GM10248 (cell line): ENCODE measurements around the gene CACNA1C.

Source experiments
- CTCF ChIA-PET: fragments of 300-600 bp; sonication (Branson Sonifier 250); formaldehyde crosslinking; extraction: SDS; loops from one replicate; lab custom pipeline; 2021; ENCODE audit warnings: antibody characterized with exemption; lab: Yijun Ruan, JAX
- POLR2A ChIA-PET: fragments of 350-650 bp; sonication (Branson Sonifier 250); formaldehyde crosslinking; extraction: SDS; loops from one replicate; lab custom pipeline; 2020; ENCODE audit warnings: antibody characterized with exemption; lab: Yijun Ruan, JAX
- DNase-seq: peaks from one replicate; pipeline ENCODE4 v3.0.0; 2012; ENCODE audit errors: extremely low spot score
- TF ChIP-seq, protein P1 (sequence below): IDR thresholded peaks from 2 replicates; pipeline ENCODE4 v1.5.1; 2012; ENCODE audit warnings: mild to moderate bottlenecking, low read depth; ENCODE audit errors: extremely low read depth, missing control alignments, control extremely low read depth

CACNA1C gene

DNA sequence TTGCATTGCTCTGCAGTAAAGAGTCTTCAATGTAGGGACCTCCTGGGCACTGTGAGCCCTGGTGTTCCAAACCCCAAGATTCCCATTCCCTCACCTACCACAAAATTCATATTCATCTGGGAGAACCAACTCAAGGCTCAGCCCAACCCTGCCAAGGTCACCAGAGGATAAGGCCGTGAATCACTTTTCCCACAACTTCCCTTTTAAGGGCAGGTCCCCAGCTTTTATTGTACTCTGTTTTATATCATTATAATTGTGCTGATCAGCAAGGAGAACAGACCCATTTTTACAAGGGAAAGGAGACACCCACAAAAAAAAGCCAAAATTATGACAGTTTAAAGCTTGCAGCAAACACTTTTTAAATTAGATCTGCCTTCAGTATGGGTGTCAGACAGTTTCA is 379.0 kb downstream of the CACNA1C start:
- CTCF ChIA-PET: no interaction called here
- POLR2A ChIA-PET: no interaction called here
- TF ChIP-seq, protein P1, sequence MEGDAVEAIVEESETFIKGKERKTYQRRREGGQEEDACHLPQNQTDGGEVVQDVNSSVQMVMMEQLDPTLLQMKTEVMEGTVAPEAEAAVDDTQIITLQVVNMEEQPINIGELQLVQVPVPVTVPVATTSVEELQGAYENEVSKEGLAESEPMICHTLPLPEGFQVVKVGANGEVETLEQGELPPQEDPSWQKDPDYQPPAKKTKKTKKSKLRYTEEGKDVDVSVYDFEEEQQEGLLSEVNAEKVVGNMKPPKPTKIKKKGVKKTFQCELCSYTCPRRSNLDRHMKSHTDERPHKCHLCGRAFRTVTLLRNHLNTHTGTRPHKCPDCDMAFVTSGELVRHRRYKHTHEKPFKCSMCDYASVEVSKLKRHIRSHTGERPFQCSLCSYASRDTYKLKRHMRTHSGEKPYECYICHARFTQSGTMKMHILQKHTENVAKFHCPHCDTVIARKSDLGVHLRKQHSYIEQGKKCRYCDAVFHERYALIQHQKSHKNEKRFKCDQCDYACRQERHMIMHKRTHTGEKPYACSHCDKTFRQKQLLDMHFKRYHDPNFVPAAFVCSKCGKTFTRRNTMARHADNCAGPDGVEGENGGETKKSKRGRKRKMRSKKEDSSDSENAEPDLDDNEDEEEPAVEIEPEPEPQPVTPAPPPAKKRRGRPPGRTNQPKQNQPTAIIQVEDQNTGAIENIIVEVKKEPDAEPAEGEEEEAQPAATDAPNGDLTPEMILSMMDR: no peak
- no peak for DNase-seq

DNA sequence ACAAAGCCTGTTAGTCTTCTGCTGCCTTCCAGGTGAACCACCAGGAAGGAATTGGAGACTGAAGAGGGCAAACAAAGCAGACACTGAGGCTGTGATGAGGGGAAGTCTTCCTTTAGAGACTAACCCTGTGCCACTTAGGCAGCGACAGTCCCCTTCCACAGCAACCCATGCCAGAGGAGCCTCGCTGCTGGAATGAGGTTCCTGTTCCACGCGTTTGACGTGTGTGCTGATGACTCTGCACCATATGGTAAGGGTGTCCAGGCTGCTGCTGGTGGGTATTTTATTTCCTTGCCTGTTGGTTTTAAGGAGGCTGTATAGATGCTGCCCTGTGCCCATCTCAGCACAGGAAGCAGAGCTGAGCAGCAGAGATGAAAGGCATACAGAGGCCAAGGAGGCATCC is 380.1 kb downstream of the CACNA1C start:
- CTCF ChIA-PET: no interaction called here
- POLR2A ChIA-PET: no interaction called here
- DNase-seq: no peak
- TF ChIP-seq, protein P1: no peak

DNA sequence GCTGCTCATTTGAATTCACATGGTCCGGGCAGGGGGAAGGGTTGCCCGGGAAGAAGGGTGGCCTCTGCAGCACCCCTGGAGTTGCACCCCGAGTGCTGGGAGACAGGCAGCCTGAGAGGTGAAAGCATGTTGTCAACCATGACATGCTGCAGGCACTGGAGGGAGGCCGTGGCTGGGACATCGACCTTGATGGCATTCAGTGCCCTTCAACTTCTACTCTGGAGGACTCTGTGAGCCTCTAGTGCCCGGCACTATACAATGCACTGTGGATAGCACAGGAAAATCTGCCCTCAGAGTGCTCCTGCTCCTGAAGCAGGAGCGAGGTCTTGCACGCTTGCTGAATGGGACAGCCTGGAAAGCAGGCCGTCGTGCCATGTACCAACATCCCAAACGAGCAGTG is 382.7 kb downstream of the CACNA1C start:
- DNase-seq: no peak
- POLR2A ChIA-PET: no interaction called here
- CTCF ChIA-PET: interaction anchor here (1.0 kb wide), 1 partner anchor 11 kb away, joined by 3 read pairs; no protein-coding TSS in a partner anchor
- TF ChIP-seq, protein P1: no peak

DNA sequence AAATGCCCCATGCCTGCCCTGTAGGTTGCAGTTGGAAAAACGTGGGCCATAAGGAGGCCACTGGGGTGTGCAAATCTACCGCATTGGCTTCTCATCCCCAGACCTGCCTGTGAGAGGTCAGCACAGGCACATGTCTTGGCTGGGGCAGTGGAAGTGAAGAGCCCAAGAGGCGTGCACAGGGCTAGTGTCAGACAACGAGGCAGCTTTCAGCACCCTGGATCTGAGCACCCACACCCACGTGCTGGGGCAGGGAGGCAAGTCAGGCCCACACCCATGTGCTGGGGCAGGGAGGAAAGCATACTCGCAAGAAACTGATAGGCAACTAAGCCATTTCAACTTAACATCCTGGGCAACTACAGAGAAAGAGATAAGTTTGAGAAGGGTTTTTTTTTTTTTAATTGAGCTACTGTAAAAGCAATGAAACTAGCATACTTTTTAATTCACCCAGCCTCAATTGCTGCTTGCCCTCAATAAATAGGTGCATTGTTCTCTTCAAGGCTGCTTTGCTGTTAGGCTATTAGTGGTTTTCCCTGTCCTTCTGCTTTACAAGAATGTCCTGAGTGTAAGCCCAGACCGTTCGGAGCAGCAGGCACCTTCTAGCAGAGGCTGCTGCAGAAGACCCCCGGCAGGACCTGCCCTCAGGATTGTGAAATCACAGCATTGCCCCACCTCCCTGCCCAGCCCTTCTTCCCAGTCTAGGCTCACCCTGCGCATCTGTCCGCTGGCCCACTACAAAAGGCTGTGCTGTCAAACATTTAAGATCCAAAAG is 386.7 kb downstream of the CACNA1C start:
- DNase-seq: no peak
- TF ChIP-seq, protein P1: no peak
- CTCF ChIA-PET: no interaction called here
- POLR2A ChIA-PET: no interaction called here

DNA sequence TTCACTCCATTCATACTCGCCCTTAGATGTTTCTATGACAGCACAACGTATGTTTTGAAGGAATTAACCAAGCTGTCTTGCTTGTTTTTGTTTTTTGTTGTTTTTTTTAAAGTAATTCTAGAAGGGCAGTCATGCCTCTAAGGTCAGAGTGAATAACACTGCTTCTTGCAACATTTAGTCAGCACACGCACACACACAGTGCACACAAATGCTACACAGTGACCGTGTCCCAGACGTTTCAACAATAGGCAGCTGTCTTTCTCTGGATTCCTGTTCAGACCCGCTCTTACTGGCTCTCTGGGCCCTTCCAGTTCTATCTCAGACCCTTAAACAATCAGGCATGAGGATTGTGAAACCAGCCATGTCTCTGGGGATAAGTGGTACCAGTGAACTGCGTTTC is 391.0 kb downstream of the CACNA1C start:
- CTCF ChIA-PET: no interaction called here
- no peak for DNase-seq

DNA sequence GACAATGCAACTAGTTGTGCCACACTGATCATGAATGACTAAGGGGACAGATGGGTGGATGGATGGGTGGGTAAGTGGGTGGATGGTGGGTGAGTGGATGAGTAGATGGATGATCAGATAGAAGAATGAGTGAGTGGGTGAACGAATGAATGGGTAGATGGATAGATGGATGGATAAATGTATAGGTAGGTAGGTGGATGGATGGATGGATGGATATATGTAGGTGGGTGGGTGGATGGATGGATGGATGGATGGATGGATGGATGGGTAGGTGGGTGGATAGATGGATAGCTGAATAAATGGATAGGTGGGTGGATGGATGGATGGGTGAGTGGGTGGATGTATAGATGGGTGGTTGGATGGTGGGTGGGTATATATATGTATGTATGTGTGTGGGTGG is 393.2 kb downstream of the CACNA1C start:
- POLR2A ChIA-PET: no interaction called here
- DNase-seq: no peak
- TF ChIP-seq, protein P1: no peak
- CTCF ChIA-PET: no interaction called here

More for the DNA sequence above, 391.0 kb downstream of the CACNA1C start:
- TF ChIP-seq, protein P1: no peak
- POLR2A ChIA-PET: no interaction called here

DNA sequence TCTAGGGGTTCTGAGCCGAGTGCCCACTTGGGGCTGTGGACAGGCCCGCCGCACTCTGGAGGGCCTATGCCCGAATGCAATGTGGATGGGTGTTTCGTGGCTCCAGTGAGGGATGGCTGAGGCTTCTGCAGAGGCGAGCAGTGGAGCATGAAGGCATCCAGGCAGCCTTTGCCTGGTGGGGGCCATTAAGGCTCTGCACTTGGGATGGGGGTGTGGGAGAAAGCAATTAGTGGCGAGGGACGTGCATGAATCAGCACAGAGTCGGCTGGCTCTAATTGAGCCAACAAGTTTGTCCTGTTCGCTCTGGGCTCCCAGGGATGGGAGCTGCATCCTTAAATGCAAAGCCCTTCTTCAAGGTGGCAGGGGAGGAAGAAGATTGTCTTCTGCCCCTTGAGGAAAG is 395.1 kb downstream of the CACNA1C start:
- TF ChIP-seq, protein P1: no peak
- no peak for DNase-seq
- CTCF ChIA-PET: no interaction called here
- POLR2A ChIA-PET: no interaction called here
